ENCODE measurements around the gene PRPSAP1.
A peak's percentile ranks its signal among the peaks of the same experiment; 100 is the strongest.

Gene PRPSAP1

DNA sequence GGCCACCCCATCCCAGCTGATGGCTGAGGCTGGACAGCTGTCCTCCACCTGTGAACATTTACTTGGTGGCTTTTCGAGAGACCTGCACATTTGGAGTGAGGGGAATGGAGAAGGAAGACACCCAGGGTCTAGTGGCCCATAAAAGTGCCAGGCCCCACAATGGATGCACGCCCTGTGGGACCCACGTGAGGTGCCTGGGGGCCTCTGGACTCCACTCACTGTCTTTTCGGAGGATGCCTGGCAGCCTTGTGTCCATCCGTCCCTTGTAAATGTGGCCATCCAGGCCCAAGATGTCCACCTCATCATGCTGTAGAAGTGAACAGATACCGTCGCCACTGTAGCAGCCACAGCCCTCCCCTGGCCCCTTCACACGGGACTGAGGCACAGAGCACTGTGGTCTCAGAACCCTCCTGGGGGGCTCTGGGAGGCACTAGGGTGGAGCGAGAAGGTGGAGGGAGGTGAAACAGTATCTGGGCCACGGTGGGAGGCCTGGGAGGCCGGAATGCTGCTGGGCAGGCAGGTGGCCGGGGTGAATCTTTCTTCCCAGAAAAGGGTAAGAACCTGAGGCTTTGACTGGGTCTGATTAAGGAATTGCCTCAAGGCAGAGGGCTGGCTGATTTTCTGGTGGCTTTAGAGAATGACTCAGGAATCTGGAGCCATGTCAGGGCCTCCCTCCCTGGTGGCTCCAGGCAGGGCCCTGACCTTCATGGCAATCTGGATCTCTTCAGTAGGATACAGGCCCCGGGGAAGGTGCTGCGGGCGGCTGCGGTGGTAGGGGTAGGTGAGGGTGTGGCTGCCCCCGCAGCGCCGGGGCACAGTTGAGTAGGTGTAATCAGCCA, 77.0 kb downstream of the PRPSAP1 start:
- no peak for DNase-seq

DNA sequence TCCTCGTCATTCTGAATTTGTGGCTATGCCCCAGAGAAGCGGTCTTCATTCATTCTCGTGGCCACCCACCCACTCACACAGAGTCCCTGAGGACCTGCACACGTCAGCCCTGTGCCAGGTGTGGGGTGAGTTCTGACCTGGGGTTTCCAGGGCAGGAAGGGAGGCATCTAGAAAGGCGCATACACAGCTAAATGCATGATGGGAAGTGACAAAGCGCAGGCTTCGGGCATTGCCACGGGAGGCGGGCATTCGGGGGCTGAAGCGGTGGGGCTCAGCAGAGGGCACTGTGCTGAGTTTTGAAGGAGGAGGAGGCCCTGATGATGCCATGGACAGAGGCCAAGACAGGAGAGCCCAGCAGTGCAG, 77.7 kb downstream of the PRPSAP1 start:
- DNase-seq, result no peak

DNA sequence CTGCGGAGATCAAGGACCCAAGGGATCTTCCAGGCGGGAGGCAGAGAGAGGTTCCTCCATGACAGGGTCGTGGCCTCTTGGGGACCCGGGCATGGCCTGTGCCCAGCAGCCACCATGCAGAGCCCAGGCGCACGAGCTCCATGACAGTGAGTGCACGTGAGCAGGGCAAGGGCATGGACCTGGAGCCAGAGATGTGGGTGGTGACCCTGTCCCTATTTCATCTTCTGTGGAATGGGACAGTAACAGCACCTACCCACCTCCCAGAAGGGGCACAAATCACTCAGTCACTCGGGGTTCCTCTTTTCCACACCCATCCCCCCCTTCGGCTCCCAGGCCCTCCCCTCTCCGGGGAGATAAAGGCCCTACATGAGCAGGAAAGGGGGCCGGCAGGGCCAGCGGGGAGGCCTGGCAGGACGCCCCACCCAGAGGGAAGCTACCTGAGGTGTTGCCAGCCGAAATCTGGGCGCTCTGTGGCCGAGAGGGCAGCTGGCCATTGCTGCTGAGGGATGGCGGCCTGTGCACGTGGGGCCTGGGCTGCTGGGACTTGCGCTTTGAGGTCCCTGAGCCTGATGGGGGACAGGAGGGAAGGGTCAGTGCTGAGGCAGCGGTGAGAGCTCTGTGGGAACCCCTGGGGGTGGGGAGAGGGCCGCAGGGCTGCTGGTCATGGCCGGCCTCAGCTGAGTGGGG, 78.2 kb downstream of the PRPSAP1 start:
- no peak for DNase-seq

GRCh38 chr17:76274112-76274956, 79.4 kb downstream of the PRPSAP1 start:
- no peak for DNase-seq

GRCh38 chr17:76273445-76274111, 80.1 kb downstream of the PRPSAP1 start:
- DNase-seq, result peak; percentile 15

GRCh38 chr17:76272541-76273444, 80.9 kb downstream of the PRPSAP1 start:
- peak; percentile 84 for DNase-seq

DNA sequence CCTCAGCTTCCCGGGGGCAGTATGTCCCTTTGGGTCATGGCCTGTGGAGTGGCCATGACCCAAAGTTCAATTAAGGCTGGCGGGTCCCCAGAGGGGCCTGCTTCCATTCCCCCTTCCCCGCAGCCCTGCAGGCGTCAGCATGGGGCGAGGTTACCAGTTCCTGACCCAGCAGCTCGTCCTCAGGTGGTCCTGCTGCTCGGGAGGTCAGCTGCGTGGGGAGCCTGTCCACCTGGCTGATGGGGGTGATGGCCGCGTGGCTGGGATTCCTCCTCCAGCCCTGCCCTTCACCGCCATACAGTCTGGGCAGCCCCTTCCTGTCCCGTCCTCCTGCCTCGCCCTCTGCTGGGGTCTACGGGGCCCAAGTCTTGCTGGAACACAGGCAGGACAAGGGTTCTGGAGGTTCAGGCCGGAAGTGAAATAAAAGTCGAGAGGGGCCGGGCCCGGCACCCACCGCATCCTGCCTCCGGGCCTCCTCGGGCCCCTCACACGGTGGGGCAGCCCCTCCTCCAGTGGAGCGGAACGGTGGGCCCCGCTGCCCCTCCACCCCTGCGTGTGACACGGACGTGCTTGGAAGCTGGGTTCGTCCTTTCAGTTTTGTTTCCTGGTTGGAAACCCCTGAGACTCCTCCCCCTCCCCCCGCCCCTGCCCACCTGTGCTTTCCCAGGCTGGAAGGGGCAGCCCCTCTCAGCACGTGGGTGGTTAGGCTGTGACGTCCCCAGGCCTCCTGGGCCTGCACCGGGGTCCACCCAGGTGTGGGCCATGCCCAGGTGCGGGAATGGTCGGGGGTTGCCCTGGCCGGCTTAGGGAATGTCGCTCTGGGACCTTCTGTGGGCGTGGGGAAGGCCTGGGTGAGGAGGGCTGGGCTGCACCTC, 81.8 kb downstream of the PRPSAP1 start:
- DNase-seq, result peak; percentile 91

DNA sequence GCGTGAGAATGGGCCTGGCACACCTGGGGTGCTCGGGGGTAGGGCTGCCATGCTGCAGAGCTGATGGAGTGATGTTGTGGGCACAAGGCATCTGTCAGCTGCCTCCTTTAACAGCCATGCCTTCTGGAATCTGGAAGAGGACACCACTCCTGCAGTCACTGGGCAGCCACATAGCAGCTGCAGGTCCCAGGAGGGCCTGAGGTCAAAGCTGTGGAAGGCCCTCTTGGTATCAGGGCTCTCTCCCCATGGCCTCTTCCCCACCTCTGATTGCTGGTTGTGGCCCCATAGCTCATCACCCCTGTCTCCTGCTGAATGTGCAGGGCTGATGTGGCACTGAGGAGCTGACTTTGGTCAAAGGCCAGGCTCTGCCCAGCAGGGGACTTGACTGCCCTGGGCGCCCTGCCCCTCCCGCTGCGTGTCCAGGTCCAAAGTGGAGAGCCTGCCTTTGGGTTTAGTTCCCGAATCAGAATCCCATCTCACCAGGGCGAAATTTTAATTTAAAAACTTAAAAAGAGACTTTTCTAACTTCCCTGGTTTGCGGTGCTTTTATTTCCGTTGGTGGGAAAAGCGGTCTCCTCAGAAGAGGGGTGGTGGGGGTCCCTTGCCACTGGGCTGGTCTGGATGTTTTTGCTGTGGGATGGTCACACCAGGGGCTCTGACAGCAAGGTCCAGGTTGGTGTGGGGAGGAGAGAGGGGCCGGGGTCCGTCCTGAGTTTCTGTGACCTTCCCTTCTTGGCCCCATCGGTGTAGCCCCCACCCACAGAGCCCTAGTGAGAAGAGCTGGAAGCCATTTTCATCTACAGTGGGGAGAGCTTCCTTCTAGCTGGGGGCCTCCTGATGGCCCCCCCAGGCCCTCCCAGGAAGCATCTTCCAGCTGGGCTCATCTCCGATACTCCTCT, 82.7 kb downstream of the PRPSAP1 start:
- DNase-seq, result peak; percentile 55

DNA sequence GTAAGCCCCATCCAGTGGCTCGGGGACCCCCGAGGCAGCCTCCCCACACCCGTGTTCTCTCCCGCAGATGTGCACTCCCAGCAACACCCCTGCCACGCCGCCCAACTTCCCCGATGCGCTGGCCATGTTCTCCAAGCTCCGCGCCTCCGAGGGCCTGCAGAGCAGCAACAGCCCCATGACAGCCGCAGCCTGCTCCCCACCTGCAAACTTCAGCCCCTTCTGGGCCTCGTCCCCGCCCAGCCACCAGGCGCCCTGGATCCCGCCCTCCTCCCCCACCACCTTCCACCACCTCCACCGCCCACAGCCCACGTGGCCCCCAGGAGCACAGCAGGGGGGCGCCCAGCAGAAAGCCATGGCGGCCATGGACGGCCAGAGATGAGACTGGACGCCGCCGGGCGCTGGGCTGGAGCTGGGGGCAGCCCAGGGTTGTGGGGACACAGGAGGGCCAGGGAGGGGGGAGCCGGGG, 83.6 kb downstream of the PRPSAP1 start:
- DNase-seq, result peak; percentile 48

- DNase-seq, result peak; percentile 30
Measured at GRCh38 chr17:76268991-76269981, 84.4 kb downstream of the PRPSAP1 start.

- peak; percentile 89 for DNase-seq
Measured at GRCh38 chr17:76268015-76268749, 85.5 kb downstream of the PRPSAP1 start.

DNA sequence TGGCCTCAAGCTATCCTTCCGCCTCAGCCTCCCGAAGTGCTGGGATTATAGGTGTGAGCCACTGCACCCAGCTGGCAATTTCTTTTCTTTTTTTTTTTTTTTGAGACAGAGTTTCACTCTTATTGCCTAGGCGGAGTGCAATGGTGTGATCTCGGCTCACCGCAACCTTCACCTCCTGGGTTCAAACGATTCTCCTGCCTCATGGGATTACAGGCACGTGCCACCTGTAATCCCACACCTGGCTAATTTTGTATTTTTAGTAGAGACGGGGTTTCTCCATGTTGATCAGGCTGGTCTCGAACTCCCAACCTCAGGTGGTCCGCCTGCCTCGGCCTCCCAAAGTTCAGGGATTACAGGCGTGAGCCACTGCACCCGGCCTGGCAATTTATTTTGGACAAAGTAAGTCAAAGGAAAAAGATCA, 86.1 kb downstream of the PRPSAP1 start:
- peak; percentile 50 for DNase-seq

GRCh38 chr17:76267051-76267576, 86.6 kb downstream of the PRPSAP1 start:
- DNase-seq, result no peak

DNA sequence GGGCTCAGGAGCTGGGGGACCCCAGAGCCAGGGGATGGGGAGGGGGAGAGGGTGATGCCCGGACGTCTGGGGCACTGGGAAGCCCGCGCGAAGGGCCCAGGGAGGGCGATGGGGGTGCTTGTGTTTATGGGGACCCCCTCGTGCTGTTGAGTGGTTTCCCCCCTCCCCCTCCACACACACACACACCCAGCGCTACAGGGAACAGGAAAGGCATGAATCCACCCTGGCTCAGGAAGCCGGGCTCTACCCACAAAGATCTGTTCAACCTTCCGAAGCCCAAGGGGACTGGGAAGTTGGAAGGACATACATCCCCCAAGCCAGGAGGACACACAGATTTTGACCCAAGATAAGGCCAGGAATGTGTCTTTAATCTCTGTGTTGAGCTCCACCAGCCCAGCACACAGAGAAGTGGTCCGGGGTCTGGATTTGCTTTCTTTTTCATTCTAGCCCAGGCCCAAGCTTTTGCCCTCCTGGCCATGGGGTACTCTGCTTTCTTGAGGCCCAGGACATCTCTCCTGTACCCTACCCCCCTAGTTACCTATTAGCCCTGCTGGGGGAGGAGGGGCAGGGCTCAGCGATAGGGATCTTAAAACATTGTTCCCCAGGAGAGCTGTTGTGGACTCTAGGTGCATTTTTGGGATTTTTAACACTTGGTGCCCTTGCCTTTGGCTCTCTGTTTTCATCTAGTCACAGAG, 87.3 kb downstream of the PRPSAP1 start:
- DNase-seq, result peak; percentile 51

DNA sequence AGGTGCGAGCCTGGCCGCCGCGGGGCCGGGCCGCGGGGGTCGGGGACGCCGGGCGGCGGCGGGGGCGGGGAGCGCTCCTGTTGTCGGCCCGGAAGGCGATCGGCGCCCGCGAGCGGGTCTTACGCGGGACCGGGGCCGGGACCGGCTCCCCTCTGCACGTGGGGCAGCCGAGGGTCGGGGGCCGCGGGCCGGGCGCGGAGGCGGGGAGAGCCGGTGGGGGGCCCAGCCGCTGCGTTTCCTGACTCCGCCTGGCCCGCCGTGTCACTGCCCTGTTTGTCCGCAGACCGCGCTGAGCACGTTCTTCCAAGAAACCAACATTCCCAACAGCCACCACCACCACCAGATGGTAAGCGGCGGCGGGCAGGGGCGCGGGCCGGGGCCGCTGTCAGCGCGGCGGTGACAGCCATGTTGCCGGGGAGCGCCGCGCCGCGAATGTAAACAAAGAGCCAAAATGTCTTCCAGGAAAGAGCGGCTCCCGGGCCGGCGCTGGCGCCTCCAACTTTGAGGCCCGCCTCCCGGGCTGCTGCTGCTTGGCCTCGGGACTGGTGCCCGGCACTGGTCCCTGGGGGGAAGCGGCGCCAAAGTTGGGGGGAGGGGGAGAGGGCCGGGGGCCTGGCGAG, 88.0 kb downstream of the PRPSAP1 start:
- DNase-seq, result peak; percentile 73

Data from activated CD4-positive, alpha-beta T cell treated with anti-CD3 and anti-CD28 coated beads for 48 hours (primary cell).